SJSA1 (cell line): ENCODE results near the gene STK38. TPM values are rescaled to one million over a fixed set of nuclear protein-coding genes. Genes with fewer than 3 reads are reported as not detected.
"Not testable (repeated sequence)": the region's sequence is repeated elsewhere in the genome, so short reads cannot be mapped to it uniquely, and the experiment has no call there.

ENCODE experiments used
- DNase-seq, 2 experiments: peaks; one replicate each; pipeline ENCODE4 v3.0.0-alpha.2; 2015 to 2020; ENCODE audit warnings: low spot score in 2 of 2, low read depth in 1 of 2
- H3K27ac ChIP-seq: fragments of 250-450 bp; sonication (Bioruptor Pico); 2 replicates; pipeline ENCODE4 v1.5.1; 2020; ENCODE audit warnings: mild to moderate bottlenecking, moderate library complexity
- H3K27me3 ChIP-seq: fragments of 250-450 bp; sonication (Bioruptor Pico); replicated peaks from 2 replicates; pipeline ENCODE4 v1.5.1; 2020; ENCODE audit warnings: mild to moderate bottlenecking, moderate library complexity
- H3K36me3 ChIP-seq: fragments of 250-450 bp; sonication (Bioruptor Pico); 2 replicates; pipeline ENCODE4 v1.5.1; 2020; ENCODE audit warnings: mild to moderate bottlenecking
- H3K4me1 ChIP-seq: fragments of 250-450 bp; sonication (Bioruptor Pico); replicated peaks from 2 replicates; pipeline ENCODE4 v1.6.1; 2021; ENCODE audit warnings: mild to moderate bottlenecking
- H3K4me3 ChIP-seq: fragments of 250-450 bp; sonication (Bioruptor Pico); 2 replicates; pipeline ENCODE4 v1.5.1; 2020; ENCODE audit warnings: mild to moderate bottlenecking
- H3K9me3 ChIP-seq: fragments of 250-450 bp; sonication (Bioruptor Pico); replicated peaks from 2 replicates; pipeline ENCODE4 v1.5.1; 2020; ENCODE audit warnings: mild to moderate bottlenecking
- total RNA-seq: library from RNA; depleted of rRNA; stranded (reverse); fragments of >200 nt; shearing (Covaris generic); gene quantifications from 2 replicates; pipeline ENCODE4 v1.2.3, GENCODE V29; 2014

STK38 gene
- total RNA-seq, 1 experiment from 2014 or later: 39.3 TPM

GRCh38 chr6:36577301-36577700, 30.0 kb upstream of the STK38 start:
- H3K9me3 ChIP-seq: no peaks in the 10 kb centered on the region
- peaks cover 70% of the 10 kb centered on the region for H3K4me1 ChIP-seq
- DNase-seq: peak; percentile 93 to 94
- H3K27ac ChIP-seq: peak overlapping the region; percentile 96
- no peak overlapping the region for H3K4me3 ChIP-seq
- no peaks in the 10 kb centered on the region for H3K36me3 ChIP-seq
- H3K27me3 ChIP-seq: no peaks in the 10 kb centered on the region

DNA sequence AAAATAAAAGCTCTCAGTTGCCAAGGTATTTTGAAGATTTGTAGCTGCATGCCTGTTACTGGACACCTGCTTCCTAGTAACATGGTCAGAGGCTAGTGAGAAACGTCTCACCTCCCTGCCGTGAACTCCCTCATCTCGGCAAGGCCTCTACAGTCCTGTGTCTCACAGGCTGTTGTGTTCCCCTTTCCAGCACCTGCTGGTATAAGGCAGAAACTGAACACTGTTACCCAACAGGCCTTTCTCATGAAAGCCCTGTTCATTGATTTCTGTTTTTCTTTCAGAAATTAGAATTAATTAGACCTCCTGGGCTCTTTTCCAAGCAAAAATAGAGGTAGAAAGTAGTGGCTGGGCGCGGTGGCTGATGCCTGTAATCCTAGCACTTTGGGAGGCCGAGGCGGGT, 29.3 kb upstream of the STK38 start:
- H3K4me3 ChIP-seq: no peak overlapping the region
- peak overlapping the region; percentile 96 for H3K27ac ChIP-seq
- no peaks in the 10 kb centered on the region for H3K36me3 ChIP-seq
- H3K9me3 ChIP-seq: no peaks in the 10 kb centered on the region
- DNase-seq: no peak
- H3K4me1 ChIP-seq: peaks cover 75% of the 10 kb centered on the region
- no peaks in the 10 kb centered on the region for H3K27me3 ChIP-seq

DNA sequence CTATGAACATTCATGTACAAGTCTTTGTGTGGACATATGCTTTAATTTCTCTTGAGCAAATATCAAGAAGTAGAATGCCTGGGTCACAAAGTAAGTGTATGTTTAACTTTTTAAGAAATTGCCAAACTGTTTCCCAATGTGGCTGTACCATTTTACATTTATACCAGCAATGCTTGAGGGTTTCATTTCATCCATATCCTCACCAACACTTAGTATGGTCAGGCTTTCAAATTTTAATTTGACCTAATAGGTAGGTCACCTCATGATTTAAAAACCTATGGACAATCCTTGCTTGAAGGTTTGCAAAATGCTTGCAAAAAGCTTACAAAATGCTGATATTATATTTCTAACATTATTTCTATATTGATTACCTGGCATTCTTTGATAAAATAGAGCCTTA, 27.4 kb upstream of the STK38 start:
- H3K27me3 ChIP-seq: no peaks in the 10 kb centered on the region
- H3K27ac ChIP-seq: no peak overlapping the region
- no peak overlapping the region for H3K4me3 ChIP-seq
- H3K9me3 ChIP-seq: no peaks in the 10 kb centered on the region
- no peak for DNase-seq
- peaks cover 56% of the 10 kb centered on the region for H3K4me1 ChIP-seq
- no peaks in the 10 kb centered on the region for H3K36me3 ChIP-seq

GRCh38 chr6:36572353-36573311, 25.4 kb upstream of the STK38 start:
- H3K27ac ChIP-seq: peak overlapping the region; percentile 85
- not testable (repeated sequence) for H3K4me3 ChIP-seq, H3K36me3 ChIP-seq, H3K9me3 ChIP-seq, H3K27me3 ChIP-seq
- DNase-seq: peak; percentile 85 to 92
- peaks cover 36% of the 10 kb centered on the region for H3K4me1 ChIP-seq

- no peak overlapping the region for H3K4me3 ChIP-seq
- no peaks in the 10 kb centered on the region for H3K27me3 ChIP-seq
- DNase-seq: no peak
Observed at GRCh38 chr6:36571122-36572043, 24.1 kb upstream of the STK38 start.

GRCh38 chr6:36570264-36570663, 23.0 kb upstream of the STK38 start:
- no peaks in the 10 kb centered on the region for H3K27me3 ChIP-seq
- H3K36me3 ChIP-seq: no peaks in the 10 kb centered on the region
- H3K4me3 ChIP-seq: no peak overlapping the region
- no peaks in the 10 kb centered on the region for H3K9me3 ChIP-seq
- no peak overlapping the region for H3K27ac ChIP-seq
- H3K4me1 ChIP-seq: peaks cover 23% of the 10 kb centered on the region
- DNase-seq: no peak

More at GRCh38 chr6:36571122-36572043, 24.1 kb upstream of the STK38 start:
- H3K9me3 ChIP-seq: no peaks in the 10 kb centered on the region
- no peaks in the 10 kb centered on the region for H3K36me3 ChIP-seq
- H3K27ac ChIP-seq: peak overlapping the region; percentile 85
- H3K4me1 ChIP-seq: peaks cover 26% of the 10 kb centered on the region

DNA sequence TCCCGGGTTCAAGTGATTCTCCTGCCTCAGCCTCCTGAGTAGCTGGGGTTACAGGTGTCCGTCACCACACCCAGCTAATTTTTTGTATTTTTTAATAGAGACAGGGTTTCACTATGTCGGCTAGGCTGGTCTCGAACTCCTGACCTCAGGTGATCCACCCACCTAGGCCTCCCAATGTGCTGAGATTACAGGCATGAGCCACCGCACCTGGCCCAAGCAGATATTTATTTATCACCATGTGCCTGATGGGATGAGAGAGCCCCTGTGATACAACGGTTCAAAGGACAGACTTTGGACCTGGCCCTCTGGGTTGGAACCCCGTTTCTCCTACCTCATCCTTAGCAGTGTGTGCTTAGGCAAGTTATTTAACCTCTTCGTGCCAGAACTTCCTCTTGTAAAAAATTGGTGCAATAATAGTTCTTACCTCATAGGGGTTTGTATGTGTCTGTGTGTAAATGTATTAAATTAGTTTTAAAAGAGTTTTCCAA, 19.2 kb upstream of the STK38 start:
- Histone ChIP-seq H3K27ac (no peak overlapping the region), H3K36me3 (no peaks in the 10 kb centered on the region), H3K27me3 (no peaks in the 10 kb centered on the region), H3K4me3 (no peak overlapping the region), H3K4me1 (peaks cover 24% of the 10 kb centered on the region), H3K9me3 (no peaks in the 10 kb centered on the region)
- no peak for DNase-seq

GRCh38 chr6:36563928-36564284, 16.6 kb upstream of the STK38 start:
- Histone ChIP-seq H3K27ac (peak overlapping the region; percentile 54; the same call in 1 of the 2 replicates), H3K36me3 (no peaks in the 10 kb centered on the region), H3K4me1 (peaks cover 24% of the 10 kb centered on the region), H3K4me3 (no peak overlapping the region), H3K9me3 (no peaks in the 10 kb centered on the region), H3K27me3 (no peaks in the 10 kb centered on the region)
- no peak for DNase-seq

DNA sequence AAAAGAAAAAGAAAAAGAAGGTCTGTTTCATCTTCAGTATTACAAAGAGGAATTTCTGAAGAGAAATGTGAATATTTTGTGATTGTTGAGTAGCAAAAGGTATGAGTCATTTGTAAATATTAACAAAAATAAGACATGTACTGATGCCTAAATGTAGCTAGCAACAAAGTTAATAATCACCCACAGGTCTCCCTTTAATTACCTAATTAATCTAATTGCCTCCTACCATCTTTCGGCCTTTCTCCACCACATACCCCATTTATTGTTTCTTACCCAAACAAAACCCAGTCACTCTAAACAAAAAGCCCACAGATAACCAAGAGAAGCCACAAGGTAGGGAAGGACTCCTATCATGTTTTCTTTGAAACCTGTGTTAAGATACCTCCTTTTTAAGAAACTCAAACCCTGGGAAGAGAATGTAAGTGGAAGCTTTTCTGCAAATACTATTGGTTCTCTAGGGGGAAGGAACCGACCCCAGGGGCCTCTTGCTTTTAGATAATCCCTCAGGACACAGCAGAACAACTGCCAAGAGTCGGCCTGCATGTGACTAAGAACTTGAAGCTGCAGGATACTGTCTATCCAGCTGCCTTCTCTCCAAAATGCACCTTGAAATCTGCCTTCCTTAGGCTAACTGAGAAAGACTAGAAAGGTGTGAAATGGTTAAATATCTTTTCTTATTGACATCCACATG, 16.1 kb upstream of the STK38 start:
- H3K27ac ChIP-seq: peak overlapping the region; percentile 54
- no peaks in the 10 kb centered on the region for H3K36me3 ChIP-seq
- peaks cover 24% of the 10 kb centered on the region for H3K4me1 ChIP-seq
- DNase-seq: peak in 1 of 2 experiments; percentile 63
- no peaks in the 10 kb centered on the region for H3K27me3 ChIP-seq
- H3K4me3 ChIP-seq: no peak overlapping the region
- H3K9me3 ChIP-seq: no peaks in the 10 kb centered on the region

- H3K27me3 ChIP-seq: no peaks in the 10 kb centered on the region
- no peaks in the 10 kb centered on the region for H3K36me3 ChIP-seq
- H3K9me3 ChIP-seq: no peaks in the 10 kb centered on the region
- H3K27ac ChIP-seq: no peak overlapping the region
- no peak for DNase-seq
- H3K4me3 ChIP-seq: no peak overlapping the region
- H3K4me1 ChIP-seq: peaks cover 24% of the 10 kb centered on the region
Observed at GRCh38 chr6:36560822-36561221, 13.5 kb upstream of the STK38 start.

DNA sequence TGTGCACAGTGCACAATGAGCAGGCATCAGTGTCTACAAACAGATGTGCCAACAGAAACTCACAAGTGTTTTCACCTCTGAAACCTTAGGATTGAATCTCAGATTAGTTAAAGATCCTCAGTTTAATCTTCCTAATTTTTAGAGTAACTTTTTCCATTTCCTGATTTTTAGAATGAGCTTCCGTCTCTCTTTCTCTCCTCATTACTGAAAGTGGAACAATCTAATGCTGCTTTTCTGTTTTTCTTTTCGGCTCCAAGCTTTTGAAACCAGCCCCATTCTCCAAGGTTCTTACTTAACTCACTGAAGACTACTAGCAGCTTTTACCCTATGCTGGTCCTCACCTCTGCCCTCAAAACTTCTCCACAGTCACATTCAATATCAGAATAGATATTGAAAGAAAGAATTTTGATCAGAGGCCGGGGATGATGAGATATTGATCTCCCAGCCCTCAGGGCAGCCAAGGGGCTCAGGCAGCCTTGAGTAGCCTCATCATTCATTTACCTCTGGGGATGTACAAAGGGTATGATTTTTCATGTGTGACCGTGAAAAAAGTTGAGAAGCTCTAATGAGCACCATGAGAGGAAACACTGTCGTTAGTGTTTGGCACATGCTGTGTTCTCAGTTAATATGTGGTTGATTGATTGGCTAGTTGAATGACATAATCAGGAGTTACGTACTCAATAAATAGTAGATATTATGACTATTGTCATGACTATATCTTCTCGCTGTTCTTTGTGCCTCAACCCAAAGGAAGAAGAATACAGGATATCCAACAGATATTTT, 11.9 kb upstream of the STK38 start:
- no peak overlapping the region for H3K4me3 ChIP-seq
- no peaks in the 10 kb centered on the region for H3K36me3 ChIP-seq
- no peaks in the 10 kb centered on the region for H3K27me3 ChIP-seq
- H3K9me3 ChIP-seq: no peaks in the 10 kb centered on the region
- no peak overlapping the region for H3K27ac ChIP-seq
- H3K4me1 ChIP-seq: peaks cover 23% of the 10 kb centered on the region
- no peak for DNase-seq

- Histone ChIP-seq H3K27ac (no peak overlapping the region), H3K4me3 (no peak overlapping the region), H3K9me3 (no peaks in the 10 kb centered on the region), H3K4me1 (no peaks in the 10 kb centered on the region), H3K36me3 (no peaks in the 10 kb centered on the region), H3K27me3 (no peaks in the 10 kb centered on the region)
- DNase-seq: no peak
Observed at GRCh38 chr6:36556281-36556680, 9.0 kb upstream of the STK38 start.
